MV-4-11 (cell line): ENCODE results near the gene AHR.
A peak's percentile ranks its signal among the peaks of the same experiment; 100 is the strongest.

Experiments used
- DNase-seq: peaks from one replicate; lab custom pipeline; 2025; lab: John Stamatoyannopoulos, UW

The AHR gene

GRCh38 chr7:17304926-17305325, 6.5 kb downstream of the AHR start:
- peak; percentile 67 for DNase-seq

- no peak for DNase-seq
Measured at GRCh38 chr7:17305387-17306171, 7.1 kb downstream of the AHR start.

GRCh38 chr7:17307000-17307399, 8.5 kb downstream of the AHR start:
- peak; percentile 5 for DNase-seq

GRCh38 chr7:17307558-17307957, 9.1 kb downstream of the AHR start:
- DNase-seq, result no peak

GRCh38 chr7:17307969-17308648, 9.7 kb downstream of the AHR start:
- DNase-seq, result no peak

- no peak for DNase-seq
Measured at GRCh38 chr7:17311194-17311593, 12.7 kb downstream of the AHR start.

GRCh38 chr7:17311952-17312351, 13.5 kb downstream of the AHR start:
- DNase-seq, result no peak

GRCh38 chr7:17312641-17313040, 14.2 kb downstream of the AHR start:
- DNase-seq, result no peak

- no peak for DNase-seq
Measured at GRCh38 chr7:17313194-17313593, 14.7 kb downstream of the AHR start.

- no peak for DNase-seq
Measured at GRCh38 chr7:17315974-17316373, 17.5 kb downstream of the AHR start.

- no peak for DNase-seq
Measured at GRCh38 chr7:17318146-17318545, 19.7 kb downstream of the AHR start.

GRCh38 chr7:17319164-17320101, 21.0 kb downstream of the AHR start:
- DNase-seq, result no peak

GRCh38 chr7:17320102-17320497, 21.6 kb downstream of the AHR start:
- no peak for DNase-seq

- DNase-seq, result no peak
Measured at GRCh38 chr7:17320657-17321056, 22.2 kb downstream of the AHR start.

GRCh38 chr7:17325364-17325763, 26.9 kb downstream of the AHR start:
- DNase-seq, result no peak

- DNase-seq, result no peak
Measured at GRCh38 chr7:17326378-17326777, 27.9 kb downstream of the AHR start.

- DNase-seq, result no peak
Measured at GRCh38 chr7:17328641-17329040, 30.2 kb downstream of the AHR start.

GRCh38 chr7:17329440-17329839, 31.0 kb downstream of the AHR start:
- no peak for DNase-seq

GRCh38 chr7:17331891-17332501, 33.5 kb downstream of the AHR start:
- DNase-seq, result no peak

- no peak for DNase-seq
Measured at GRCh38 chr7:17333221-17333620, 34.8 kb downstream of the AHR start.

GRCh38 chr7:17336168-17336567, 37.7 kb downstream of the AHR start:
- no peak for DNase-seq

GRCh38 chr7:17339139-17339538, 40.7 kb downstream of the AHR start:
- no peak for DNase-seq
